SK-N-DZ (cell line): ENCODE results near the gene CYTH4. TPM values are rescaled to one million over a fixed set of nuclear protein-coding genes. Genes with fewer than 3 reads are reported as not detected.
"Not testable (repeated sequence)": the region's sequence is repeated elsewhere in the genome, so short reads cannot be mapped to it uniquely, and the experiment has no call there.

ENCODE experiments used
- DNase-seq: peaks from one replicate; pipeline ENCODE4 v3.0.0-alpha.2; 2015; ENCODE audit warnings: low spot score
- polyA plus RNA-seq, 2 experiments: library from polyadenylated mRNA; depleted of rRNA; stranded (reverse); fragments of >200 nt; gene quantifications; 2 replicates each; pipeline ENCODE4 v1.2.3, GENCODE V29; 2014

CYTH4 gene, protein sequence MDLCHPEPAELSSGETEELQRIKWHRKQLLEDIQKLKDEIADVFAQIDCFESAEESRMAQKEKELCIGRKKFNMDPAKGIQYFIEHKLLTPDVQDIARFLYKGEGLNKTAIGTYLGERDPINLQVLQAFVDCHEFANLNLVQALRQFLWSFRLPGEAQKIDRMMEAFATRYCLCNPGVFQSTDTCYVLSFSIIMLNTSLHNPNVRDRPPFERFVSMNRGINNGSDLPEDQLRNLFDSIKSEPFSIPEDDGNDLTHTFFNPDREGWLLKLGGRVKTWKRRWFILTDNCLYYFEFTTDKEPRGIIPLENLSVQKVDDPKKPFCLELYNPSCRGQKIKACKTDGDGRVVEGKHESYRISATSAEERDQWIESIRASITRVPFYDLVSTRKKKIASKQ
- not detected in 2 replicates for polyA plus RNA-seq (2014; cell fraction: cytosol; rRNA removed)
- polyA plus RNA-seq (2014; cell fraction: nucleus; rRNA removed), result not detected in 2 replicates

DNA sequence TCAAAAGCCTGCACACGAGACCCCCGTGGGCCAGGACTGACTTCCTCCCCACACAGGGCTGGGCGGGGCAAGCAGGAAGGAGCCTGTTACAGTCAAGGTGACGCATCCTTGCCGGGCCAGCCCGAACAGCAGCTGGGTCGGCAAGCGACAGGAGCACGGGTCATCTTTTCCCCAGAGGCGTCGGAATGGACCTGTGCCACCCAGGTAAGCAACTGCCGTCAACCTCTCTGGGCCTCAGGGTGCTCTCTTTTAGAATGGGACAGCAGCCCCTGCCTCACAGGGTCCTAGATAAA, at the start of gene CYTH4:
Gene CYTH4 (plus strand): TSS at position 124 of the 293 bp plus-strand sequence. CDS start 62 bp downstream, at position 186.
- no peak for DNase-seq

DNA sequence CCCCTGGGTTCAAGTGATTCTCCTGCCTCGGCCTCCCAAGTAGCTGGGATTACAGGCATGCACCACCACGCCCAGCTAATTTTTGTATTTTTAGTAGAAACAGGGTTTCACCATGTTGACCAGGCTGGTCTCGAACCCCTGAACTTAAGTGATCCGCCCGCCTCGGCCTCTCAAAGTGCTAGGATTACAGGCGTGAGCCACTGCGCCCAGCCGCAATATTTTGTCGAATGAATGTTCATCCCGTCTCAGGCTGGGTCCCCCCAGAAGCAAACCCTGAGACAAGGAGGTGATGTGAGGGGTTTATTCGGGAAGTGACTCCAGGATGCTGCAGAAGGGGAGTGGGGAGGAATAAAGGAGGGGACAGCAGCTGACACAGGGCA, 48.9 kb upstream of the CYTH4 start:
- not testable (repeated sequence) for DNase-seq

DNA sequence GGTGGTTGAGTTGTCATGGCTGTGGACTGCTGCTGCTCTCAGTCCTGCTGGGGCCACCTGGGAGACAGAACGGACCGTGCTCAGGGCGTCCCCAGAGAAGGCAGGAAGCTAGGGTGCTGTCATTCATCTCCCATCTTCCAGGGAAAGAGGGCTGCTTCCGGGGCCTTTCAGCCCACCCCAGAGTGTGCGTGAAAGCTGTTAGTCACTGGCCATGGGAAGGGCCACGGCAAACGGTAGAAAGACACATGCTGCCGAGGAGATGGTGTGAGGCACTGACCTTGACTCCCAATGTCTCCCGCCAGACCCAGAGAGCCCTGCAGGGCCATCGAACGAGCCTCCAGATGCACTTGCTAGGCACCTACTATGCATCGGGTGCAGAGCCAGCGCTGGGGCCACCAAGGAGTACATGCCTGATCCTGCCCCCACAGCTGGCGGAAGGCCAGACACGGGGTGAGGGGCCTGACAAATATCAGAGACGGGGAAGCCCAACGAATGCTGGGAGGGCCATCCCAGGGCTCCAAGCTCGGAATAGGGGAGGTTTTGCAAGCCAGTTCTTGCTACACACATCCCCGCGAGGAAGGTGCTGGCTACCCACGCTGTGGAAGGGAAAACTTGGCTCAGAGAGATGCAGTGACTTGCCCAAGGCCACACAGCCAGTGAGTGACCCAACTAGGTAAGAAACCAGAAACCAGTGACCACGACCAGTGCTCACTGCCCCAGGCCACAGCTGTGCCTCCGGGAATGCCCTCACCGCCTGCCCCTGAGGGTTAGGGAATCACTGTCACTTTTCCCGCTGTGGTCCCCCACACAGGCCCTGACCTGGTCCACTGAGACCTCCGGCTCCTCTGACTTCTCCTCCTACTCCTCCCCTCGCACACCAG, 48.3 kb upstream of the CYTH4 start:
- DNase-seq, result no peak

DNA sequence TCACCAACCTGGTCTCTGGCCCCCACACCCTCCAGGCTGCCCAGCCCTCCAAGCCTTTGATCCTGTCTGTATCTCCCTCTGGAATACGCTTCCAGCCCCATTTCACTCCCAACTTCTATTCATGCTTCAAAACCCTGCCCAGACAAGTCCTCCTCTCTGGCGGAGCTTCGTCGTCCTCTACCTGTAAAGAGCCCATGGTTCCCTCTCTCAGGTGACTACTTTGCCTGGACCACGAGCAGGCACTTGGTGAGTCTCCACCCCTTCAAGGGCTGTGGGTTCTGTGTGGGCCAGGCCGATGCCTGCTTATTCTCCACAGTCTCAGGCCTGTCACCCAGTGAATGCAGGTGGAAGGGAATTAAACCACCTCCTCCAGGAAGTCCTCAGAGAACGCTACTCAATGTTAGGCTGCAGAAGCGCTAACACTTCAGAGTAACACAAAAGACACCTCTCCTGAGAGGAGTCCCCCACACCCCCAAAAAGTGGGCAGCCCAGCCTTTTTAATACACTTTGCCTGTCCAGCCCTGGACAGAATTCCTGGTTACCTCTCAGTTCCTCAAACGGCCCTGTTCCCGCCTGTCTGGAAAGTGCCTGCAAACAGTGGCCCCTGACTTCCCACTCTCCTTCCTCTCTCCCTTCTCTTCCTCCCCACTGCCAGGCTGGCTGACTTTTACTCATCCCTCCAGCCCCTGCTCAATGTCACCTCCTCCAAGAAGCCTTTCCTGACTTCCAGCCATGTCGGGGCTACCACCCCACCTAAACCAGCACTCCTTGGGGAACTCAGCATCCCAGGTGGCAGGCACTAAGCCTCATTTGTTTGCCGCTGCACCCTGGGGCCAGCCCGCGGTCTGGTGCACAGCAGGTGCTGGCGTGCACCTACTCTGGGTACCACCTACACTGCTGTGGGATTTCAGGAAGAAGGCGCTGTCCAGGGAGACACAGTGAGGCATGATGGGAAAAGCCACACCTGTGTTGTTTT, 47.3 kb upstream of the CYTH4 start:
- no peak for DNase-seq

DNA sequence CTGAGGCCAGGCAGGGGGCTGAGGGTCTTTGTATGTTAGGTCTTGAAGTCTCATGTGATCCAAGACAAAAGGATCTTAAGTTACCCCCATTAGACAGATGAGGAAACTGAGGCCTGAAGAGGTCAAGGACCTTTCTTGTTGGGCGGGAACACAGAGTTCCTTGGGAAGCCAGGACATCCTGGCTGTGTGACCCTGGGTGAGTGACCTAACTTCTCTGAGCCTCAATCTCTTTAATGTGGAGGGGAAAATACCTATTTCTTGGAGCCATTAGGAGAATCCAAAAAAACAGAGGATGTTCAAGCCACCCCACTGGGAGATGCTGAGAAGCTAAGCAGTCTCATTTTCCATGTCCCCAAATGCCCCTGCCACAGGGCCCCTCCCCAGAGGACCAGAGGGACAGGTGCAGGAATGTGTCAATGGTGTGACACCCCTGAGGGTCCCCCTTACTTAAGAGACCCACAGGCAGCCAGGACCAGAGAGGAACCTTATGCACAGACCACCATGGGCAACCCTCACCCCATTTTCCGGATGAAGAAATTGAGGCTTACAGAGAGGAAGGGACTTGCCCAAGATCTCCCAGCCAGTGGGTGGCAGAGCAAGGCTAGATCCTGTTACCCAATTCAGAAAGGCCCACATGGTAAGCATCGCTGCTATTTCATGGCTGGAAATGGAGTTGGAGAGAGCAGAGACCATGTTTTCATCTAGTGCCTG, 46.3 kb upstream of the CYTH4 start:
- DNase-seq, result no peak

DNA sequence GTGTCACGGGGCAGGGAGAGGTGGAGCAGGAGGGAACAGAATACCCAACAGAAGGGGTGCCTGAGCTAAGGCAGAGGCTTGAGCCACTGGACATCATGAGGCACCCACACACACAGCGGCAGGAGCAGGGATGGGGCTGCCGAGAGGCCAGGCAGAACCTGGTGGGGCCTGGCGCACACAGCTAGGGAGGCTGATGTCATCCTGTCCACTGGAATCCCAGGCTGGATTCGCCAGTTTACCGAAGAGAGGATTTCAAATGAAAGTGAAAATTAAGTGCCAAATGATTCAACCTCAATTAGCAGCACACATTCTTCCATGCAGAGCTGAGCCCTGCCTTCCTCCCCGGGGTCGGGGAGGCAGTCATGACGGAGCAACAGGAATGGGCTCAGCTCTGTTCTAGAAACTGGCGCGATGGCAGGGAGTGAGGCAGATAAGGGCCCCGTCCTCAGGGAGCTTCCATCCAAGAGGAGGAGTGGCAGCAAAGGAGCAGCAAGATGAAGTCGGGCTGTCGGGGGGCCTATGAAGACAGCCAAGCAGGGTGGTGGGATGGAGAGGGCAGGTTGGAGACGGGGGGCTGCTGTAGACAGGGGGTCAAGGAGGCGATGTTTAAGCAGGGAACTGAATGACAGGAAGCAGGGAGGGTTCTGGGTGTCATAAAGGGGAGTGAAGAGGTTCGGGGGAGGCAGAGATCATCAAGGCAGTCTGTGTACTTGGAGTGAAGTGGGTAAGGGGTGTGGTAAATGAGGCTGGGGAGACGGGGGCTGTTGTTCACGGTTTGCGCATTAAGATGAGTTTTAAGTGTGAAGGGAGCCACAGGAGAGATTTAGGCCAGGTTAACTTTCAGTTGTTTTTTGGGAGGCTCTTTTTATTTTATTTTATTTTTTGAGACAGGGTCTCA, 44.7 kb upstream of the CYTH4 start:
- no peak for DNase-seq

DNA sequence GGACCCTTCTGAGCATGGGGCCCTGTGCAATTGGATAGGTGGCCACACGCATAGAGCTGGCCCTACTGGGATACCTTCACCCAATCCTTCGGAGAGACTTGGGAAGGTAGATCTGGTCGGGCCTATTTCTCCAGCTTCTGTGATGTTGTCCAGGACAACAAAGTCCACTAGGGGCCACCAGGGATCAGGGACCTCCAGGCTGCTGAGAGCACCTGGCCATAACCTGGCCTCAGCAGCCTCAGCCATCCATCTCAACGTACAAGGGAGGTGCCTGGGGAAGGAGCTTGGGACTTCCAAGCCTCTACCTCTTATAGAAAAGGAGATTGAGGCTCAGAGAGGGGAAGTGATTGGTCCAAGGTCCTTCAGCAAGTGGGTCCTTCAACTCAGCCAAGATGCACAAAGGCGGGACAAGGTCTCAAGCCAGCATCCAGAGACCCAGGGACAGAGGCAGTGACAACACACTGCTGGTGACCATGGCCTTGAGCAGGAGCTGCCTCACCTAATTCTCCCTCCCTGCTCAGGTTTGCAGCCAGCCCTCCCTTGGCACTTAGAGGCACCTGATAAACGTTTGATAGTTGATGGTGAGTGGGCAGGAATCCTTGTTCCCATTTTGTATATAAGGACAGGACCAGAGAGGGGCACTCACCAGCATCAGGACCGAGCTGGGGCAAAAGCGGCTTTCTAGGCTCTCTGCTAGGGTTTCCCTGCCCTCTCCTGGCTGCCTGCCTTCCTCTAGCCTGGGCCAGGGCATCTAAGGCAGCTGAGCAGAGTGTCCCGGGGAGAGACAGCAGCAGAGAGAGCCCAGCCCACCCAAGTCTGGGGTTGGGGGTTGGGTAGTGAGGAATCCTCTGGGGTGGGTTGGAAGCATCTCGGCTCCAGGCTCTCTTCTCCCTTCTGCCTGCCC, 42.7 kb upstream of the CYTH4 start:
- no peak for DNase-seq

DNA sequence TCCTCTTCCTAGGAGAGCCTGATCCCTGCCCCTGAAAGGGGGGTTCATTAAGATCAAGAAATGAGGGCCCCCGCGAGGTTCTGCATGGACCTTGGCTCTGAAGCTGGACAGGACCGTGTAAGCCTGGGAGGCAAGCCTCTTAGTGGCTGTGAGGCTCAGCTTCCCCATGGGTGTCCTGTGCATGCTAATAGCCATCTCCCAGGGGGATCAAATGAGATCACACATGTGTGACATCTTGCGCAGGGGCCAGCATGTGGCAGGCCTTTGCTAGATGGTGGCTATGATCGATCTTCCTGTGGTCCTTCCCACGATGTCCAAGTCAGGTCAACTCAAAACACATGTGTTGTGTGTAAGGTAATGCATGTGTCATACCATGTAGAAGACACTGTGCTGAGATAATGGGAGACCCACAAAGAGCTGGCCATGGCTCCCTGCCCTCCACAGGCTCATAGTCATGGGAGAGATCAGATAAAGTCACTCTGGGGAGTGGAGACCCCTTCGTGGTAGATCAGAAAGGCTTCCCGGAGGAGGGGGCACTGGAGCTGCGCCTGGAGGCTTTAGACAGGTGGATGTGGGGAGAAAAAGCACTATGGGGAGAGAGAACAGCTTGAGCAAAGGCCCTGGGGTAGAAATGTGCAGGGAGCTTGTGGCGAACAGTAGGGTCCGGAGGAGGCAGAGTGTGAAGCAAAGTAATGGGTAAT, 41.9 kb upstream of the CYTH4 start:
- DNase-seq, result no peak

DNA sequence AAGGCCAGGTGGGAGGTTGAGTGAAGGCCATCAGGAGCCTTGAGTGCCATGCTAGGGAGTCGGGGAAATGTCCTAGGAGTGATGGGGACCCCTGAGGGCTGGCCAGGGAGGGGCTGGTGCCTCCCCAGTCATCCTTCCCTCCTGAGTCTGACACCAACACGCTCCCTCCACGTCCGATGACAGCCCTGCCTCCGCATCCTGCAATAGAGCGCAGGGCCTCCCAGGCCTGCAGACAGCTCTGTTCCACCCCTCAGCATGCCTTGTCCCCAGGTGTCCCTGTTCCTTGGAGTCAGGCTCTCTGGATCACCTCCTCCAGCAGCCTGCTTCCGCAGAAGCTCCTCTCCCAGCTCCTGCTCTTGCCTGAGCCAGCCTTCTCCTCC, 41.4 kb upstream of the CYTH4 start:
- DNase-seq, result no peak

DNA sequence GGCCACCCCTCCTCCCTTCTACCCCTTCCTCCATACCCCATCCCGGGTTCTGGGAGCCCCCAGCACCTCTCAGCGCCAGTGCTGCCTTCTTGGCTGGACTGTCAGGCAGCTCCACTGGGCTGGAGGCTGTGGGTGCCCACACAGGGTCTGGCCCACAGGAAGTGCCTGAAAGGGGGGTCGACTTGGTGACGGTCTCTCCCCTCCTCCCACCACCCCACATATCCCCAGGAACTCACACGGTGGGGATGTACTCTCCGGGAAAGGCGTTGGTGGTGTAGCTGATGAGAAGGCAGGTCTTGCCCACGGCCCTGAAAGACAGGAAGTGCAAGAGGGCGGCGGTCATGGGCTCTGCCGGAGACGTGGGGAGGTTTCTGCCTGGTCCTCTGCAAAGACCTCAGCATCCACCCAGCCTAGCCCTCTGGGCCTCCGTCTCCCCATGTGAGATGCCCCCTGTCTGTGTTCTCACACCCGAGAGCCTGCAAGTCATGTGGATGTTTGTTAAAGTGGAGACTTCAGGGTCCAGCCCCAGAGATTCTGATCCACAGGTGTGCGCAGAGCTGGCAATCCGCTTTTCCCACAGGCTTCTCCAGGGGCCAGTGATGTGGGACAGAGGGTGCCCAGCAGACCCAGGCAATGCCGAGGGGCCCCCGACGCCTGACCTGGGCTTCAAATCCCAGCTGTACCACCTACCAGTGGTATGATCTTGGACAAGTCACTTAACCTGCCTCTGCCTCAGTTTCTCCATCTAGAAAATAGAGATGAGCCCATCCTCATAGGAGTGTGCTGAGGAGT, 40.8 kb upstream of the CYTH4 start:
- no peak for DNase-seq

DNA sequence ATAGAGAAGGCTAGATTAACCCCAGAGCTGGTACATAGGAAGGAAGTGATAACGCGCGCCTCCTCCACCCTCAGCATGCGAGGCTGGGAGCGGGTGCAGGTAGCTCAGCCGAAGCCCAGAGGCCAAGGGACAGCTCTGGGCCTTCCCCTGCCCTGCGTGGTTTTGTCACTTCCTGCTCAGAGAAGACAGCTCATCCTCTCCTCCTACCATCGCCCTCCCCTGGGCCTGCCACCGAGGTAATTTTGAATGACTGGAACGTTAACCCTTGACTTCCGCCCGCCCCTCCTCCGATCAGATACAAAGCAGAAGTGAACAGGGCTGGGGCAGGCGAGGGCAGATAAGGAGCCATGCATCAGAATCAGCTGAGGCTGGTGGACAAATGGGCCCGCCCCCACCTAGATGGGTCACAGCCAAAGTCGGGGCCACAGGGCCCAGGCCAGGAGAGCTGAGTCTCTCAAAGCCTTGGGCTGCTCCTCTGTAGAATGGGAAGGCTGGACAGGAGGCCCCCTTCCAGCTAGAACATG, 39.9 kb upstream of the CYTH4 start:
- DNase-seq, result no peak

DNA sequence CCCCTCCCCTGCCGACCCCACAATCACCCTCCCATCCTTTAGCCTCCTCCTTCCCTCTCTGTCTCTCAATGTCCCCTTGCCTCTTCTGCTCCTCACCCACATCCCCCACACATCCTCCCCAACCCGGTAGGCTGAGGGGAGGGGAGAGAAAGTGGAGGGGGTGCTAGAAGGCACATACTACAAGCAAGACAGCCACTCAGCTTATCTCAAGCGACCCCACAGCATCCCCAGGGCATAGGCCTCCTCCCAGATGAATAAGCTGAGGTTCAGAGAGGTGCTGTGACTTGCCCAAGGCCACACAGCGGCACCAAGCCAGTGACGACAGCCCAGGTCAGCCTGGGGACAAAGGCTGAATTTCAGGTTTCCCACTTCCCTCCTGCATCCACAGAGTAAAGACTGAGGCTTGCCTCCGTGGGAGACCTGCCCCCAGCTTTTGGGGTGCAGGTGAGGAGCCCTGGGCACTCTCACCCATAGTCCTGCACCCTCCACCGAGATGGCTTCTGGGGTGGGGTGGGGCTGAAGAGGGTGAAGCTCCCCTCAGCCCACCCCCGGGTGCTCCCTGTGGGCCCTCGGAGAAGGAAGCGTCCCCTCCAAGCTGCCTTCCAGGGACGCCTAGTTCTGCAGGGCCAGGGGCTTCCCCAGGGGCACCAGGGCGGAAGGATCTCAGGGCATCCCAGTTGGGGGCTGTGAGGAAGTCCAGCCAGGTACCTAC, 38.8 kb upstream of the CYTH4 start:
- no peak for DNase-seq

DNA sequence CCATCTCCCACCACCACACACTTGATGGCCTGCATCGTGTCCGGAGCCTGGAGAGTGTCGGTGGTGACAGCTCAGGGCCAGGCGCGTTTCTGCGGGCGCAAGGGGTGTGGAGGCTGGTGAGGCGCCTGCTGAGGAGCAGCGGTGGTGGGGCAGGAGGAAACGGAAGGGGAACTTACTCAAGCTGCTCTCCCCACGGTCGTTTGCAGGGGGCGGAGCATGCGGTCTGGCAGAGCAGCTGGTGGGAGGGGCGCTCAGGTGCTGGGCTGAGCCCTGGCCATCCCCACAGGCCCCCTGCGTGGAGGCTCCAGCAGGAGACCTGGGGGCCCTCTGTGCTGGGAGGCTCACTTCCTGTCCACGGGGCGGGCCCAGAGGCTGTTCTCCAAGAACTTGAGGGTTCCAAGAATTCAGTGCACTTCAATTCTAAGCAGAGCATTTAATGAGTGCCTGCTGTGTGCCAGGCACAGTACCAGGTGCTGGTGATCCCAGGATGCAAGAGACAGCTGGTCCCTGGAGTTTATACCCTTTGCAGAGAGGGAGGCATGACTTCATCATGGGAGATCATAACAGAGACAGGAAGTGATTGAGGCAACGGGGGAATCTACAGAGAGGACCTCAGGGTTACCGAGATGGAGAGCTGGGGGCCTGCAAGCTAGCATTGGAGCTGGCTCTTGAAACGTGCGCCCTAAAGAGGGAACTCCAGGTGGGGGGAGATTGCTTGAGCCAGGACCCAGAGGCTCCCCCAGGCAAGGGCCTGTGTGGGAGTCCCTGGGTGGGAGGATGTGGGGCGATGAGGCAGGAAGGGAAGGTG, 38.0 kb upstream of the CYTH4 start, which contains the start of gene RAC2:
Gene RAC2 (minus strand): TSS at position 156 of the 808 bp plus-strand sequence. CDS start 121 bp downstream, at position 35.
- no peak for DNase-seq

DNA sequence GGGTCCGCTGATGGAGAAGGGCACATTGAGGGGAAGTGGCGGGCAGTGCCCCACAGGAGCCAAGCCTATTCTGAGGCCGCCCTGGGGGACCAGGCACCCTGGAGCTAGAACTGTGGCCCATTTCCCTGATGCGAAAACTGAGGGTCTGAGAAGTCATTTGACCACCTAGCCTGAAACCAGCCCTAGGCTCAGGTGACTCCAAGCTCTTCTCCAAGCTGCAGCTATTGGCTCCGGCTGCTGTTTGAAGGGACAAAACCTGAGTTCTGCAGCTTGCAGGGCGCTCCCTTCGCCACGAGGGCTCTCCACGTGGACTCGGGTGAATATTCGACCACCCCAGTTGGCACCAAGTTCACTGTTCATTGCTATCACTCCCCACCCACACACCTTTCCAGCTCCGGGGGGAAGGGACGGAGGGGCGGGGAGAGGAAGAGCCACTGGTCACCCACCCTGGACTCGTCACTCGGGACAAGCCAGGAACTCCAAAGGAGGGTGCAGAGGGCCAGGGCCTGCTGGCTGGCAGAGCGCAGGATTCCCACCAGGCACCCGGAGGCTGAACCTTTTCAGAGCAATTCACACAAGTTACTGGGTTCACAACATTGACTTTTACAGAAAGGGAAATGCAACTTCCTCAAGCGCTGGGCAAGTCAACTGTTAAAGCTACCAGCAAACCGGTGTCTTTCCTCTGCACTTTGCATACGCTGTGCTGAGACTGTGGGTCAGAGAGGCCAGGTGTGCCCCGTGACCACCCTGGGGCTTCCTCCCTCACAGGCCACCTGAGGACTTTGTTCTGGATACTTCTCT, 37.2 kb upstream of the CYTH4 start:
- DNase-seq, result no peak

DNA sequence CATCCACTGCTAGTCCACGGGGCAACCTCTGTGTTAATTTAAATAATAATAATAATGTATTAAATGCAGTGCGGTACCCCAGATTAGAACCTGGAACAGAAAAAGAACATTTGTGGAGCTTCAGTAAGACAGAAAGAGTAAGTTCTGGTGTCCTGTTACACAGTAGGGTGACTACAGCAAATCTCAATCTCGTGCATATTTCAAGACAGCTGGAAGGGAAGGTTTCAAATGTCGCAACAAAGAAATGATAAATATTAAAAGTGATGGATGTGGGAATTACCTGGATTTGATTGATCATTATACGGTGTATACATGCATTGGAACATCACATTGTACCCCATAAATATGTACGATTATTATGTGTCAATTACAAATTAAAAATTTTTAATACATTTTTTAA, 36.6 kb upstream of the CYTH4 start:
- no peak for DNase-seq
